Activated T-cell treated with anti-CD3 and anti-CD28 coated beads for 48 hours (primary cell): Measurements from ENCODE around the gene ZNF774.
"Not testable (repeated sequence)": the region's sequence is repeated elsewhere in the genome, so short reads cannot be mapped to it uniquely, and the experiment has no call there.

Experiments used
- DNase-seq: peaks from one replicate; pipeline ENCODE4 v3.0.0-alpha.2; 2020; ENCODE audit warnings: low read depth

Gene ZNF774

DNA sequence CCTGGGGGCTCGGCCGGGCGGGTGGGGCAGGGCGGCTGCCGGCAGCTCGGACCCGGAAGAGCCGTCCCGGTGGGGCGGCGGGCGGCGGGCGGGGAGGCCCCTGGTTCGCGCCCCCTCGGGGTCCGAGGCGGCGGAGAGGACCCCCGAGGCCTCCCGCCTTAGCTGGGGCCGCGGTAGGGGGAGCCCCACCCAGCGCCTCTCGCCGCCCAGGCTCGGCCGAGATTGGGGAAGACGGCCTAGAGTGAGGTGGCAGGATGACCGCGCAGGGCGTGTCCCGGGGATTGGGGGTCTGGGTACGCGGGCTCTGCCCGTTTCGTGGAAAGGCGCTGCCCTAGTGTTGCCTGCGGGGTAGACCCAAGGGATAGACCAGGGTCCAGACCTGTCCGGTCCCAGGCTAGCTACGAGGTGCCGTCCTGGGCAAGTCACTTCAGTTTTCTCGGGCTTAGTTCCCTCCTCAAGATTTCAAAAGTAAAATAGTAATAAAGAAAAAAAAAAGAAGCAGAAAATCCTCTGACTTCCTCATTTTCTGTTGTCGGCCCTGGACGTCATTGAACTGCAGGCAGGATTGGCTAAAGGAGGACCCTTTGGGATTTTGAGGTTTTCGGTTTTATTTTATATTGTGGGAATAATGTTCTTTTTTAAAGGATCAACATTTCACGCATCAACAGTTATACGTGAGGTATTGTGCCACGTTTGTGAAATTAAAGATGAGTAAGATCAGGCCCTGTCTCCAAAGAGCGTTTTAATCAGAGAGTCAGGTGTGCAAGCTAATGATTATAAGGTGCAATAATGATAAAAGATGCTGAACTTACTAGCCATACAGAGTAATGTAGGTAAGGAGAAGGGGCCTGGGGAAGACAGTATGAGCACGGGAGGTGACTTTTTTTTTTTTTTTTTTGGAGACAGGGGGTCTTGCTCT lies 36.6 kb downstream of the ZNF774 start:
- DNase-seq: peak; percentile 60

GRCh38 chr15:90389513-90389912 lies 37.4 kb downstream of the ZNF774 start:
- DNase-seq: no peak

DNA sequence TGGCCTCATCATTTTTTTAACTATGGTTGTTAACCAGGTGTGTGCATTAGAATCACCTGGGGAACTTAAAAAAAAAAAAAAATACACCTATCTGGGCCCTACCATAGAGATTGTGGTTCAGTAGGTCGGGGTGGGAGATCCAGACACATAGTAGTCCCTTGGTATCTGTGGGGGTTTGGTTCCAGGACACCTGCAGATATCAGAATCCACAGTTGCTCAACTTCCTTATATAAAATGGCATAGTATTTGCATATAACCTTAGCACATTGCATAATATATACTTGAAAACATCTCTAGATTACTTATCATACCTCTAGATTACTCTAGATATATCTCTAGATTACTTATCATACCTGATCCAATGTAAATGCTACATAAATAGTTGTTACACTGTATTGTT lies 41.0 kb downstream of the ZNF774 start:
- DNase-seq: no peak

DNA sequence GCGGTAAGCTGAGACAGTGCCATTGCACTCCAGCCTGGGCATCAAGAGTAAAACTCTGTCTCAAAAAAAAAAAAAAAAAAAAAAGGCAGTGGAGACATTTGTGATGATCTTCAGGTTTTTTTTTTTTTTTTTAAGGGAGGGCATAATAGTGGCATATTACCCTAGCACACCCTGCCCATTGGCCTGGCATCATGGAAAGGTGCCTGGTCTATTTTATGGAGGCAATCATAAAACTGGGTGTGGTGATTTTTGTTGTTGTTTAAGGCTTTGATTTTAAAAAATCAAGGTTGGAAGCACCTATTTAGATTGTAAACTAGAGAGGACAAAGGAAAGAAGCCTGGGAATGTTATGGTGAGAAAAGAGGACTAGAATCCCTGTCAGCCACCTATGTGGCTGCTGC lies 42.0 kb downstream of the ZNF774 start:
- DNase-seq: no peak

- no peak for DNase-seq
Measured at GRCh38 chr15:90394748-90395442, 42.8 kb downstream of the ZNF774 start.

GRCh38 chr15:90396321-90396720 lies 44.2 kb downstream of the ZNF774 start:
- no peak for DNase-seq

DNA sequence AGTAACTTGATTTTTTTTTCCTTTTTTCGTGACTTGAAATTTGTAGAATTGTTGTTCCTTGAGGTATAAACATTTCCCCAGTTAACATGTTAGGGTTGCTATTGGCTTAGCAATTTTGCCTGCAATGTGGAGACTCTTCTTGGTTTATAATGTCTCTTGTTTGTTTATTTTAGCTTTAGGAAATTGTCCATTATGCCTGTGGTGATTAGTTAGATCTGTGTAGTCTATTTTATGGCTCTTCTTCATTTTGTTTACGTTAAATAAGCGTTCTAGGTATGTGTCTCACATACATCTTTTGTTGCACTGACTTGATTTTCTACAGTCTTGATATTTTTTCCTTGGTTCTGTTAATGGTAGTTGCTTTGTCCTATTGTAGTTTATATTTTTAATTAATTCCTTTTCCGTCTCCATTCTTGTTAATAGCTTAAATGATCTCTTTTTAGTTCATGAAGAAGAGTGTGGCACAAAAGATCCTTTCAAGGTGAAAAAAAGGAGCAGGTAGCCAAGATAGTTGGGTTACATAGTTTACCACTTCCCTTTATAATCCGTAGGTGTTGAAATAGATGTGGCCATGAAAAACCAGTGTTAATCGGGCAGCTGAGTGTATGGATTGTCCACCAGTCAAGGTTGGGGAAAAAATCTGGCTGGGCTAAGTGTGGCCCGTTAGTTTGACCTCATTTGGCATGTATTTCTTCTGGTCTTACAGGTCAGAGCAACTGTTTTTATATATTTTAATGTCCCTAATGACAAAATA lies 48.1 kb downstream of the ZNF774 start:
- DNase-seq: no peak

GRCh38 chr15:90400759-90401314 lies 48.8 kb downstream of the ZNF774 start:
- DNase-seq: peak; percentile 43

- DNase-seq: no peak
Measured at GRCh38 chr15:90401495-90401894, 49.4 kb downstream of the ZNF774 start.

DNA sequence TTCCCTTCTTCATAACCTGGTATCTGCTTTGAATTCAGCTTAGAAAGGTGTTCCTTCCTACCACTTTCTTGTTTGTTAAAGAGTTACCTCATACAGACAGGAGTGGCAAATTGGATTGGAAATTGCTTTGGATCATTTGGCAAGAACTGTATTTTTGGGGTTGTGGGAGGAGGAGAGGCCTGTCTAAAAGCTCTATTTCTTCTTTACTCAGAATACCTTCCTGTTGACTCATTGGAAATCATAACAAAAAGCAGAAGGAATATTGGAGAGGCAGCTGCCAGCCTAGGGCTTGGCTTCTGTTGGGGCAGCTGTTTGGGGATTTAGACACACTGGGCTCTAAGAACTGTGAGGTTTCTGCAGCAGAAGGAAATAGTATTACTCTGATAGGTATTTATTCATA lies 50.1 kb downstream of the ZNF774 start:
- DNase-seq: no peak

- no peak for DNase-seq
Measured at GRCh38 chr15:90402767-90403166, 50.7 kb downstream of the ZNF774 start.

GRCh38 chr15:90405055-90405607 lies 53.0 kb downstream of the ZNF774 start:
- no peak for DNase-seq

DNA sequence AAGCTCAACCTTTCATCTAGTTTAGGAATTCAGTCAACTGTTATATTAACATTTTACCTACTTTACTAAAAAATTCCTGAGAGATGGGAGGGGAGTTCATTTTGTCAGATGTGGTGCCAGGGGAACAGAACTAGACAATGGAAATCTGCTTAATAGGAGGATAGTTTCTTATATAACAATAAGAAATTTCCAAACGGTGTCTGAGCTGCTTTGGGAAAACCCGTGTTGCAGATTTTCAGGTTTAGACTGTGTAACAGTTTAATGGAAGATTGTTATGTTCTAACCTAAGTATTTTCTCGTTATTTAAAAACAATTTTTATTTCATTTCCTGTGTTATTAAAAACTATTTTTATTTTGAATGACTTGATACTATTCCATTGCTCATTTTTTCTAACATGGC lies 55.3 kb downstream of the ZNF774 start:
- no peak for DNase-seq

DNA sequence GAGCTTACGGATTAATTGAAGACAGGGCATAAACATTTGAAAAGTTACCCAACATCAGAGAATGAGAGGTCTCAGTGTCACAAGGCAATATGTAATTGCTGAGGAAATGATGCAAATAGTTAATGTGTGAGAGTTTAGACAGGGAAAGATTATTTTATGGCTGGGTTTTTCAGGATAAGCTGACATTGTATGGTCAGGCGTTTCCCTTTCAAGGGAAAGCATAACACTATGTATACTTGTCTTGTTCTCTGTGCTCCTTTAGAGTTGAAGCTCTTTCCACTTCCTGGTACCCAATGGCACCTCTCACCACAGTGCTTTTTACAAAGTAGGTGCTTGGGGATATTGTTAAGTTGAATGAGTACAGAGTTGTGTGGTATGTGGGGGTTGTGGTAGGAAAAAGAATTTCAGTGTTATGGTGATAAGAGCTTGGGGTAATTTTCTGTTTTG lies 55.8 kb downstream of the ZNF774 start:
- DNase-seq: no peak

- DNase-seq: no peak
Measured at GRCh38 chr15:90408657-90409056, 56.6 kb downstream of the ZNF774 start.

GRCh38 chr15:90409587-90409986 lies 57.5 kb downstream of the ZNF774 start:
- DNase-seq: not testable (repeated sequence)

GRCh38 chr15:90410316-90410715 lies 58.2 kb downstream of the ZNF774 start:
- DNase-seq: not testable (repeated sequence)

- no peak for DNase-seq
Measured at GRCh38 chr15:90411176-90411575, 59.1 kb downstream of the ZNF774 start.
